Caco-2 (cell line): ENCODE data around the gene C16orf74. TPM values are rescaled to one million over a fixed set of nuclear protein-coding genes. Genes with fewer than 3 reads are reported as not detected.

Source experiments
- BruUV-seq: library from RNA; stranded (reverse); fragments of 400-500 nt; replicated peaks from 2 replicates; lab custom pipeline; 2021; lab: Mats Ljungman, UMichigan
- CTCF ChIA-PET: fragments of 300-600 bp; sonication (Branson Sonifier 250); formaldehyde crosslinking; loops from one replicate; lab custom pipeline; 2022; ENCODE audit warnings: antibody characterized with exemption; lab: Charles Lee
- POLR2A ChIA-PET: fragments of 300-600 bp; sonication (Branson Sonifier 250); formaldehyde crosslinking; loops from one replicate; lab custom pipeline; 2022; ENCODE audit warnings: antibody characterized with exemption; lab: Charles Lee
- DNase-seq, 2 experiments: peaks; one replicate each; pipeline versions ENCODE4 v3.0.0 to v3.0.0-alpha.2; 2020 to 2022
- H3K27me3 ChIP-seq: replicated peaks from 2 replicates; pipeline ENCODE4 v1.6.0; 2011; ENCODE audit warnings: low read length; ENCODE audit not compliant: control insufficient read depth, insufficient read depth
- H3K36me3 ChIP-seq: 2 replicates; pipeline ENCODE4 v1.5.1; 2011; ENCODE audit warnings: low read length; ENCODE audit not compliant: control insufficient read depth, insufficient read depth
- H3K4me1 ChIP-seq: fragments of 250-450 bp; sonication (Bioruptor Pico); 2 replicates; pipeline ENCODE4 v1.5.1; 2020; ENCODE audit warnings: mild to moderate bottlenecking
- H3K4me3 ChIP-seq: 2 replicates; pipeline ENCODE4 v1.5.1; 2011; ENCODE audit warnings: low read depth, mild to moderate bottlenecking, control low read depth, low read length
- H3K9me3 ChIP-seq: fragments of 250-450 bp; sonication (Bioruptor Pico); 2 replicates; pipeline ENCODE4 v1.5.1; 2020; ENCODE audit warnings: mild to moderate bottlenecking, moderate library complexity
- H3K27ac Mint-ChIP-seq: one replicate; pipeline ENCODE4 v1.8.0; 2022; ENCODE audit warnings: mixed read lengths; ENCODE audit not compliant: unreplicated experiment
- H3K27me3 Mint-ChIP-seq: one replicate; pipeline ENCODE4 v1.8.0; 2022; ENCODE audit warnings: mixed read lengths; ENCODE audit not compliant: insufficient read depth, unreplicated experiment
- H3K36me3 Mint-ChIP-seq: one replicate; pipeline ENCODE4 v1.8.0; 2022; ENCODE audit warnings: mild to moderate bottlenecking, mixed read lengths; ENCODE audit not compliant: insufficient read depth, unreplicated experiment
- H3K4me1 Mint-ChIP-seq: one replicate; pipeline ENCODE4 v1.8.0; 2022; ENCODE audit warnings: low read depth, mixed read lengths; ENCODE audit not compliant: unreplicated experiment
- H3K4me3 Mint-ChIP-seq: one replicate; pipeline ENCODE4 v1.8.0; 2022; ENCODE audit warnings: mild to moderate bottlenecking, moderate library complexity, mixed read lengths; ENCODE audit not compliant: unreplicated experiment
- H3K9me3 Mint-ChIP-seq: one replicate; pipeline ENCODE4 v1.8.0; 2022; ENCODE audit warnings: mixed read lengths; ENCODE audit not compliant: unreplicated experiment
- intact Hi-C: fragments of 100-400 bp; cut with micrococcal nuclease; formaldehyde crosslinking; loops from one replicate; pipeline ENCODE4 v1.10.0; 2022; ENCODE audit not compliant: unreplicated experiment
- total RNA-seq: library from RNA; stranded (reverse); gene quantifications from 2 replicates; pipeline ENCODE4 v1.2.3, GENCODE V29; 2022
- TF ChIP-seq, protein P1 (sequence below), 2 experiments: fragments of 200-600 bp in 1 of 2; IDR thresholded peaks; 1 replicate in 1 of 2; 2 replicates in 1 of 2; pipeline versions ENCODE4 v1.5.1 to v1.8.0; 2011 to 2022; ENCODE audit warnings: antibody characterized with exemption in 1 of 2, control low read depth in 1 of 2, inconsistent platforms in 1 of 2, low read depth in 1 of 2, low read length in 1 of 2, mild to moderate bottlenecking in 1 of 2, moderate library complexity in 1 of 2; ENCODE audit not compliant: insufficient read depth in 1 of 2, severe bottlenecking in 1 of 2, unreplicated experiment in 1 of 2

The C16orf74 gene
- total RNA-seq, 1 experiment from 2014 or later = 4.0 TPM

DNA sequence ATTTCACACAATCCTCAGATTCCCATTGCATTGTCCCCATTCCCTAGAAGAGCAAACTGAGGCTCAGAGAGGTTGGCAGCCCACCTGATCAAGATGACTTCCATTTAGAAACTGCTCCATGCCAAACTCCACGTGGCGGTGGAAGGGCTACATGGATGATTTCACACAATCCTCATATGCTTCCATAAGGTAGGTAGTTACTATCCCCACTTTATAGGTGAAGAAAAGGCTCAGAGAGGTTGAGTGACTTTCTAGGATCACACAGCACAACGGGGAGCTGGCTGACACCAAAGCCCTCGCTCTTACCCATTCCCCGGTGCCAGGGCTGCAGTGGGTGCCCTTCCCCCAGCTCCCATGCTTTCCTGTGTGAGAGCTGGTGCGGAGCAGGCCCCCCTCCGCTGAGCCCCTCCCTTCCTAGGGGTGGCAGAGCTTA is 52.4 kb downstream of the C16orf74 start:
- Histone ChIP-seq H3K4me1 (0 out of 2 replicates have a peak, but pooled peaks cover 5% of the 10 kb centered on the region), H3K4me3 (no peak overlapping the region), H3K9me3 (no peaks in the 10 kb centered on the region), H3K27me3 (no peaks in the 10 kb centered on the region), H3K36me3 (no peaks in the 10 kb centered on the region)
- CTCF ChIA-PET = interaction anchor here (1.6 kb wide), 1 partner anchor 19 kb away, joined by 6 read pairs; no protein-coding TSS in a partner anchor
- intact Hi-C loops = no loop called here
- Mint-ChIP-seq H3K27ac (no peak overlapping the region), H3K9me3 (no peaks in the 10 kb centered on the region), H3K36me3 (no peaks in the 10 kb centered on the region), H3K27me3 (no peaks in the 10 kb centered on the region), H3K4me3 (no peak overlapping the region), H3K4me1 (no peaks in the 10 kb centered on the region)
- BruUV-seq = no TSS peak
- TF ChIP-seq, protein P1, sequence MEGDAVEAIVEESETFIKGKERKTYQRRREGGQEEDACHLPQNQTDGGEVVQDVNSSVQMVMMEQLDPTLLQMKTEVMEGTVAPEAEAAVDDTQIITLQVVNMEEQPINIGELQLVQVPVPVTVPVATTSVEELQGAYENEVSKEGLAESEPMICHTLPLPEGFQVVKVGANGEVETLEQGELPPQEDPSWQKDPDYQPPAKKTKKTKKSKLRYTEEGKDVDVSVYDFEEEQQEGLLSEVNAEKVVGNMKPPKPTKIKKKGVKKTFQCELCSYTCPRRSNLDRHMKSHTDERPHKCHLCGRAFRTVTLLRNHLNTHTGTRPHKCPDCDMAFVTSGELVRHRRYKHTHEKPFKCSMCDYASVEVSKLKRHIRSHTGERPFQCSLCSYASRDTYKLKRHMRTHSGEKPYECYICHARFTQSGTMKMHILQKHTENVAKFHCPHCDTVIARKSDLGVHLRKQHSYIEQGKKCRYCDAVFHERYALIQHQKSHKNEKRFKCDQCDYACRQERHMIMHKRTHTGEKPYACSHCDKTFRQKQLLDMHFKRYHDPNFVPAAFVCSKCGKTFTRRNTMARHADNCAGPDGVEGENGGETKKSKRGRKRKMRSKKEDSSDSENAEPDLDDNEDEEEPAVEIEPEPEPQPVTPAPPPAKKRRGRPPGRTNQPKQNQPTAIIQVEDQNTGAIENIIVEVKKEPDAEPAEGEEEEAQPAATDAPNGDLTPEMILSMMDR (IDR thresholded peaks at IDR 0.05; ENCODE audit: insufficient read depth in 1 of 2, low read depth in 1 of 2, low read length in 1 of 2, severe bottlenecking in 1 of 2, unreplicated experiment in 1 of 2) = no peak
- DNase-seq = no peak
- POLR2A ChIA-PET = no interaction called here

DNA sequence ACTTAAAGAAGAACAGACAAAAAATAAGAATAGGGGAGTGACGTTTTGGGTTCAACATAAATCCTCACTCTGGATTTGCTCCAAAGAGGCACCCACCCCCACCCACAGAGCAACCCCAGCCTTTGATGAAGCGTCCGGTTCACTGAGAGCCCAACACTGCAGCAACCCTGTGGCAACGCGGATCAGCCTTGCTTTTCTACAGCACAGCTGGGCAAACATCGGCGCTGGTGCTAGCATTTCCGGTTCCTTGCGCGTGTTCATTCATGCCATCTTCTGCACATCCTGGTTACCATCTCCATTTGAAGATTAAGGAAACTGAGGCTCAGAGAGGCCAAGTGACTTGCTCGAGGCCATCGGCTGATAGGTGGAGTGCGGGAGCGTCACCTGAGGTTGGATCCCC is 53.5 kb downstream of the C16orf74 start:
- Mint-ChIP-seq H3K36me3 (no peaks in the 10 kb centered on the region), H3K4me1 (no peaks in the 10 kb centered on the region), H3K27ac (no peak overlapping the region), H3K4me3 (no peak overlapping the region), H3K27me3 (no peaks in the 10 kb centered on the region), H3K9me3 (no peaks in the 10 kb centered on the region)
- intact Hi-C loops = no loop called here
- no peak for DNase-seq
- no peaks in the 10 kb centered on the region for H3K27me3 ChIP-seq
- no peak overlapping the region for H3K4me3 ChIP-seq
- H3K4me1 ChIP-seq = 0 out of 2 replicates have a peak, but pooled peaks cover 5% of the 10 kb centered on the region
- CTCF ChIA-PET = no interaction called here
- H3K9me3 ChIP-seq = no peaks in the 10 kb centered on the region
- BruUV-seq = no TSS peak
- TF ChIP-seq, protein P1 (IDR thresholded peaks at IDR 0.05; ENCODE audit: insufficient read depth in 1 of 2, low read depth in 1 of 2, low read length in 1 of 2, severe bottlenecking in 1 of 2, unreplicated experiment in 1 of 2) = no peak
- POLR2A ChIA-PET = no interaction called here
- H3K36me3 ChIP-seq = no peaks in the 10 kb centered on the region

DNA sequence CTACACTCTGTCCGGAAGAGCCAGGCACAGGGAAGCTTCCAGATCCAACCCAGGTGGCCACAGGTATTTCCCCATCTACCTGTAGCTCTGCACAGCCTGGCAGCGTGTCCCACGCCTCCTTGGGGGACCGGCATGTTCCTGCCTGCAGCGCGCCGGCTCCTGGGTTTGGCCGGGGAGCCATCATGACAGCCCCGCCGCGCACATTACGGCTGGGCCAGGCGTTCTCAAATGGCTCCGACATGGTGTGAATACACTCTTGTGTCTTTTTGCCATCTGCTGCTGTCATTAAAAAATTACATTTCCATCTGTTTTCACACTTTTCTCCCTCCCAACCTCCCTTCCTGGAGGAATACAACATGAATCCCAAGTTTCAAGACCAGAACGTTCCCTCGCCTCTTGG is 54.1 kb downstream of the C16orf74 start:
- H3K9me3 Mint-ChIP-seq = no peaks in the 10 kb centered on the region
- intact Hi-C loops = no loop called here
- TF ChIP-seq, protein P1 (IDR thresholded peaks at IDR 0.05; ENCODE audit: insufficient read depth in 1 of 2, low read depth in 1 of 2, low read length in 1 of 2, severe bottlenecking in 1 of 2, unreplicated experiment in 1 of 2) = no peak
- CTCF ChIA-PET = no interaction called here
- no peak overlapping the region for H3K27ac Mint-ChIP-seq
- no peak overlapping the region for H3K4me3 Mint-ChIP-seq
- Histone ChIP-seq H3K4me1 (0 out of 2 replicates have a peak, but pooled peaks cover 5% of the 10 kb centered on the region), H3K27me3 (no peaks in the 10 kb centered on the region), H3K9me3 (no peaks in the 10 kb centered on the region), H3K4me3 (no peak overlapping the region), H3K36me3 (no peaks in the 10 kb centered on the region)
- no peaks in the 10 kb centered on the region for H3K27me3 Mint-ChIP-seq
- H3K4me1 Mint-ChIP-seq = no peaks in the 10 kb centered on the region
- BruUV-seq = no TSS peak
- DNase-seq = no peak
- POLR2A ChIA-PET = no interaction called here
- no peaks in the 10 kb centered on the region for H3K36me3 Mint-ChIP-seq
